Measurements from ENCODE around the gene SYCE3.
"Not testable (repeated sequence)": the region's sequence is repeated elsewhere in the genome, so short reads cannot be mapped to it uniquely, and the experiment has no call there.

Gene SYCE3

DNA sequence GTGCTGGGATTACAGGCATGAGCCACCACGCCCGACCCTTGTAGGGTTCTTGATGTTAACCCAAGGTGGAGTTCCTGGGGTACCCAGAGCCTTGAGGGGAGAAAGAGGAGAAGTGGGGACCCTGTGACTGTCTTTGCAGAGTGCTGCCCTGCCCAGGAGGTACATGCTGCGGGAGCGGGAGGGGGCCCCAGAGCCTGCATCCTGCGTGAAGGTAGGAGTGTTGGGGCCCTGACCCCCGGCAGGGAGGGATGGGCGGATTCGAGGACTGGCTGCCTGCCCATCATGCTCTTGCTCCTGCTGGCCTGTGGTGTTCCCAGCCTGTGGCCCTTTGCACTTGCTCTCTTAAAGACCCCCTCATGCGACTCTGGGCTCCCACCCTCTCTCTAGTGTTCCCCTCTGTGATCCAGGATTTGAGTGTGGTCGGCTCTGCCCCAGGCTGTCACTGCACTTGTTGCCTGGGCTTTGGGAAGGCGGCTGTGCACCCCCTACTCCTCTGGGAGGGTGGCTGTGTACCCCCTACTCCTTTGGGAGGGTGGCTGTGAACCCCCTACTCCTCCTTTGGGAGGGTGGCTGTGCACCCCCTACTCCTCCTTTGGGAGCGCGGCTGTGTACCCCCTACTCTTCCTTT is 41.8 kb downstream of the SYCE3 start:
- no peaks in the 10 kb centered on the region for H3K27me3 Mint-ChIP-seq
- no peak overlapping the region for H3K27ac Mint-ChIP-seq

DNA sequence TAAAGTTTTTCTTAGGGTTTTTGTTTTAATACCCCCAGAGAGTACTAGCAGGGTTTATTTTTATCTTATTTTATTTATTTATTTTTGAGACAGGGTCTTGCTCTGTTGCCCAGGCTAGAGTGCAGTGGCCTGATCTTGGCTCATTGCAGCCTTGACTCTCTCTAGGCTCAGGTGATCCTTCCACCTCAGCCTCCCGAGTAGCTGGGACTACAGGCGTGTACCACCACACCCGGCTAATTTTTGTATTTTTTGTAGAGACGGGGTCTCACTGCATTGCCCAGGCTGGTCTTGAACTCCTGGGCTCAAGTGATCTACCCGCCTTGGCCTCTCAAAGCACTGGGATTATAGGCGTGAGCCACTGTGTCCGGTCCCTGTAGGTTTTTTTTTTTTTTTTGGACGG is 42.5 kb downstream of the SYCE3 start:
- H3K9me3 Mint-ChIP-seq = not testable (repeated sequence)
- peaks cover 42% of the 10 kb centered on the region for H3K36me3 Mint-ChIP-seq (ENCODE audit: low read depth)

More for the DNA sequence above, 41.8 kb downstream of the SYCE3 start:
- Mint-ChIP-seq H3K36me3 (ENCODE audit: low read depth) (peaks cover 38% of the 10 kb centered on the region), H3K9me3 (no peaks in the 10 kb centered on the region), H3K4me3 (no peak overlapping the region), H3K4me1 (ENCODE audit: low read depth) (peaks cover 7% of the 10 kb centered on the region)

DNA sequence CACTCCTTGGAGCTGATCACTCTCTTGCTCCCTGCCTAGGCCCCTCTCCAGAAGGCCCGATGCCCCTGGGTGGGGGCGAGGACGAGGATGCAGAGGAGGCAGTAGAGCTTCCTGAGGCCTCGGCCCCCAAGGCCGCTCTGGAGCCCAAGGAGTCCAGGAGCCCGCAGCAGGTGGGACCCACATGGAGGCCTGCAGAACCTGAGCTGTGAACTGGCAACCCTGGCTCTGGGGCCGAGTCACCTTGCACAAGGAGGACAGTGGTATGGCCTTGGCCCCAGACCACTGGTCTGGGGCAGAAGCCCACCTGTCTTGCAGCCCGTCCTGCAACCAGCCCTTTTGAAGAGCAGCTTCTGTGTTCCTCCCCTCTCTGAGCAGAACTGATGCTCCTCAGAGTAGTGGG is 43.6 kb downstream of the SYCE3 start:
- H3K36me3 Mint-ChIP-seq (ENCODE audit: low read depth) = peaks cover 41% of the 10 kb centered on the region

More for the DNA sequence above, 42.5 kb downstream of the SYCE3 start:
- H3K27me3 Mint-ChIP-seq; H3K4me3 Mint-ChIP-seq; H3K27ac Mint-ChIP-seq; H3K4me1 Mint-ChIP-seq (ENCODE audit: low read depth): not testable (repeated sequence)

DNA sequence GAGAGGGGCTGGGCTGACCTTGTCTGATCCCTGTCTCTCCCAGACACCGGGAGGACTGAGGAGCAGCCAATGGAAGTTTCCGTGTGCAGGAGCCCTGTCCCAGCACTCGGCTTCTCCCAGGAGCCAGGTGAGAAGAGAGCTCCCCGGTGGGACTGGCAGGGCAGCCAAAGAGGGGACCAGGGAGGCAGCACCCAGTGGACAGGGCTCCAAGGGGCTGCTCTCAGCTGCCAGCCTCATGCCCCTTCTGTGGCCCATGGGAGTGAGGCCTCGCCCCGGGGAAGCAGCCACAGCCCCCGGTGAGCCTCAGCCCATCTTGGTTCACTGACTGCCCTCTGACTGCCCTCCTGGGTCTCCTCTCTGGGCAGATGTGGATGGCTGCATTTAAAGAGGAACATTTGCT is 44.1 kb downstream of the SYCE3 start:
- Mint-ChIP-seq H3K27ac (no peak overlapping the region), H3K27me3 (no peaks in the 10 kb centered on the region), H3K4me3 (no peak overlapping the region), H3K4me1 (ENCODE audit: low read depth) (peaks cover 5% of the 10 kb centered on the region), H3K9me3 (no peaks in the 10 kb centered on the region), H3K36me3 (ENCODE audit: low read depth) (peaks cover 41% of the 10 kb centered on the region)

More for the DNA sequence above, 43.6 kb downstream of the SYCE3 start:
- Mint-ChIP-seq H3K4me3 (no peak overlapping the region), H3K4me1 (ENCODE audit: low read depth) (peaks cover 5% of the 10 kb centered on the region), H3K9me3 (no peaks in the 10 kb centered on the region), H3K27me3 (no peaks in the 10 kb centered on the region), H3K27ac (no peak overlapping the region)

DNA sequence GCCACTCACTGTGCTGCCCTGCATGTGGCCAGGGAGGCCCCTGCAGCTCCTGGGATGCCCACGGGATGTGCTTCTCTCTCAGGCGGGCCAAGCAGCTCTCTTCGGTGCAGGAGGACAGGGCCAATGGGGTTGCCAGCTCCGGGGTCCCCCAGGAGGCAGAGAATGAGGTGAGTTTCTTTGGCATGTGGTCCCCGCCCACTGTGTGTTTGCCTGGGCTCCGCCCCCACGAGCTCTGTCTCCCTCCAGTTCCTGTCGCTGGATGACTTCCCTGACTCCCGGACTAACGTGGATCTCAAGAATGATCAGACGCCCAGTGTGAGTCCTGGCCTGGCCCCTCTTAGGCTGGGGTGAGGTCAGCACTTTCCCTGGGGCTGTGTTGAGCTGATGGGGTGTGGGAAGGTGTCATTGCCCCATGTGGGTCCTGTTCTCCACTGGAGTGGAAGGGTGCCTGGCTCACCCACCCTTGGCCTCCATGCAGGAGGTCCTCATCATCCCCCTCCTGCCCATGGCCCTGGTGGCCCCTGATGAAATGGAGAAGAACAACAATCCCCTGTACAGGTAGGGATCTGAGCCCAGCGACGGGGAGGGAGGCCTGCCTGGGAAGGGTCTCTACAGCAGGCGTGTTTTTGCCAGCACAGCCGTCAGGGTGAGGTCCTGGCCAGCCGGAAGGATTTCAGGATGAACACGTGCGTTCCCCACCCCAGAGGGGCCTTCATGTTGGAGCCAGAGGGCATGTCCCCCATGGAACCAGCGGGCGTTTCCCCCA is 45.0 kb downstream of the SYCE3 start:
- Mint-ChIP-seq H3K4me1 (ENCODE audit: low read depth) (peaks cover 8% of the 10 kb centered on the region), H3K27me3 (no peaks in the 10 kb centered on the region), H3K36me3 (ENCODE audit: low read depth) (peaks cover 44% of the 10 kb centered on the region), H3K4me3 (no peak overlapping the region), H3K9me3 (no peaks in the 10 kb centered on the region), H3K27ac (no peak overlapping the region)

DNA sequence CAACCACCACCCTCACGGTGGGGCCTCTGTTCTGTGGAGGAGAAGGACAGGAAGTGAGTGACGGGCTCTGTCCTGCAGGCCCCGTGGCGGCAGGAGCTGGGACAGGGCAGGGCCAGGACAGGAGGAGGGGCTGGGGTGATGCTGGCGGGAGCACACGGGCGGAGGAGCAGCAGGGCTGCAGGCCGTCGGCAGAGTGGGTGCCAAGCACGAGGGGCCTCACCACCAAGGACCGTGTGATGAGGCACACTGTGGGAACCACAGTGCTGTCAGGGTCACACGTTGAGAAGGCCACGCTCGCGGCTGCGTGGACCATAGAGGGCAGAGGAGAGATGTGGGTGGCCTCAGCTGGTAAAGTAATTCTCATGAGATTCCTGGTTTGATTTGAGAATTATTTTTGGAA is 45.8 kb downstream of the SYCE3 start:
- Mint-ChIP-seq H3K27ac (no peak overlapping the region), H3K4me3 (no peak overlapping the region), H3K36me3 (ENCODE audit: low read depth) (peaks cover 52% of the 10 kb centered on the region), H3K27me3 (no peaks in the 10 kb centered on the region), H3K9me3 (no peaks in the 10 kb centered on the region), H3K4me1 (ENCODE audit: low read depth) (peaks cover 16% of the 10 kb centered on the region)

DNA sequence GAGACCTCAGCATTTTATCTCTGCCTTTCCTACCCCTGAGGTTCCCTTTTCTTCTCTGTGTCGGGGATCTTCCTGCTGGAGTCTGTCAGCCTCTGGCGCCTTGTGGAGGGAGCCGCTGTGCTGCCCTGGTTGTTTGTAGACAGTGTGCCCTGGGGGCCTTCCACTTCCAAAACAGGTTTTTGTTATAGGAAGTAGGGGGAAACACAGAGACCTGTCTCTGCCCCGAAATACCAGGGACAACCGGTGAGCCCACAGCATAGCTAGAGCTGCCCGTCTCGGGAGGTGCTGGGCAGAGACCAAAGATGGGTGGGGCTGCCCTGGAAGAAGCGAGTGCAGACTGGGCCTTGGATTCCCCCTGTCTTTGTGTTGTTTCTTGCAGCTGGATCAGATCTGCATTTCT is 46.7 kb downstream of the SYCE3 start:
- Mint-ChIP-seq H3K4me3 (no peak overlapping the region), H3K9me3 (no peaks in the 10 kb centered on the region), H3K36me3 (ENCODE audit: low read depth) (peaks cover 52% of the 10 kb centered on the region), H3K4me1 (ENCODE audit: low read depth) (peaks cover 17% of the 10 kb centered on the region), H3K27me3 (no peaks in the 10 kb centered on the region), H3K27ac (no peak overlapping the region)

DNA sequence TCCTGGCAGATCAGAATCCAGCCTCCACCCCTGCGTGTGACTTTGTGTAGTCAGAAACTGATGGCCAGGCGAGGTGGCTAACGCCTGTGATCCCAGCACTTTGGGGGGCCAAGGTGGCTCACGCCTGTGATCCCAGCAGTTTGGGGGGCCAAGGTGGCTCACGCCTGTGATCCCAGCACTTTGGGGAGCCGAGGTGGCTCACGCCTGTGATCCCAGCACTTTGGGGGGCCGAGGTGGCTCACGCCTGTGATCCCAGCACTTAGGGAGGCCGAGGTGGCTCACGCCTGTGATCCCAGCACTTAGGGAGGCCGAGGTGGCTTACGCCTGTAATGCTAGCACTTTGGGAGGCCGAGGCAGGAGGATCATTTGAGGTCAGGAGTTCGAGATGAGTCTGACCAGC is 49.5 kb downstream of the SYCE3 start:
- H3K36me3 Mint-ChIP-seq (ENCODE audit: low read depth) = peaks cover 37% of the 10 kb centered on the region
- H3K4me3 Mint-ChIP-seq = no peak overlapping the region
- H3K27me3 Mint-ChIP-seq = no peaks in the 10 kb centered on the region
- H3K4me1 Mint-ChIP-seq (ENCODE audit: low read depth) = peaks cover 31% of the 10 kb centered on the region
- no peaks in the 10 kb centered on the region for H3K9me3 Mint-ChIP-seq
- H3K27ac Mint-ChIP-seq = no peak overlapping the region

DNA sequence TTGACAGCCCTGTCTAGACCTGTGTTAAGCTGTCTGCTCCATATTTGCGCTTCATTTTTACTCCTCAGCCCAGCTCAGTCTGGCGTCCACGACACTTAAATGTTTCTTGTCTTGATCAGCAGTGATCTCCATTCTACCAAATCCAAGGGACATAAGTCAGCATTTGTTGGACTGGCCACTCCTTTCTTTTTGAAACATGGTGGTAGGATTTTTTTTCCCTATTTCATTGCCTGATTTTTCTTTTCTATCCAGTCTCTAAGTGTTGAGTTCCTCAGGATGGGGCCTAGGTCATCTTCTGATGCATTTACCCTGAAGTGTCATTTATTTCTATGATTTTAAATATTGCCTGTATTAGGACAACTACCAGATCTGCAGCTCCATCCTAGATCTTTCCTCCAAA is 53.8 kb downstream of the SYCE3 start:
- Mint-ChIP-seq H3K4me1 (ENCODE audit: low read depth) (peaks cover 29% of the 10 kb centered on the region), H3K9me3 (no peaks in the 10 kb centered on the region), H3K27ac (peak overlapping the region; percentile 97), H3K36me3 (ENCODE audit: low read depth) (peaks cover 11% of the 10 kb centered on the region), H3K27me3 (no peaks in the 10 kb centered on the region), H3K4me3 (peak overlapping the region; percentile 94)

DNA sequence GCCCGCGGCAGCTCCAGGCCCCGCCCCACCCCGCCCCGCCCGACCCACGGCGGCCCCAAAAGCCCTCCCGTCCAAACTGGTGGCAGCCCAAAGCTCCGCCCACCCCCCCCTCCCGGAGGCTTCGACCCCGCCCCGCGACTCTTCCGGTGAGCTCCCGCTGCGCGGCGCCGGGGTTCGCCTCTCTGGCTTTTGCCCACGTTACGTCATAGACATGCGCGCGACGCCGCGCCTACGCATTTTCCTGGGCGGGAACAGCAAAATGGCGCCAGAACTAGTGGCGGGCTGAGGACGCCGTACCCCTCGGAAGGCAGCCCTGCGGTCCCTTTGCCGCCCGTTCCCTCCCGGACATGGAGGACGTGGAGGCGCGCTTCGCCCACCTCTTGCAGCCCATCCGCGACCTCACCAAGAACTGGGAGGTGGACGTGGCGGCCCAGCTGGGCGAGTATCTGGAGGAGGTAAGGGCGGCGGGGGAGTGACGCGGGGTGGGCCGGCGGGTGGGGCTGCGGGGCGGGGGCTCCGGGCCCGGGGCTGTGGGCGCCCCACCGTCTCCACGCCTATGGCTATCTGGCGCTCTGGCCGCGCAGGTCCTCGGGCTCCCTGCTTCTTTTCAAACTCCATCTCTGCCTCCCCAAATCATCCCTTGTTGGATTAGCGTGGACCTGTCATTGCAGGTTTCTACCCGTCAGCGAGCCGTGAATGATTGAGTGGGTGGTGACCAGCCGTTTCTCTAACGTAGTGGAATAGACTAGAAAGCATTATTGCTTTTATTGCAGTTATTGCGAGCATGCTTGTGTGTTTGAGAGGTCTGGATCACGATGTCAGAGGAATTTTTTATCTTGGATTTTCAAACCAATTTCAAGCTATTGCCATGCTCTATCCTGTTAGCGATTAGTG is 54.5 kb downstream of the SYCE3 start, which contains the start of gene NCAPH2:
Gene NCAPH2 (plus strand): TSS at position 234 of the 894 bp plus-strand sequence. CDS start 114 bp downstream, at position 348.
- no peaks in the 10 kb centered on the region for H3K9me3 Mint-ChIP-seq
- peaks cover 29% of the 10 kb centered on the region for H3K4me1 Mint-ChIP-seq (ENCODE audit: low read depth)
- no peaks in the 10 kb centered on the region for H3K27me3 Mint-ChIP-seq
- peak within 1 kb of the TSS; percentile 94 for H3K4me3 Mint-ChIP-seq
- peak within 1 kb of the TSS; percentile 97 for H3K27ac Mint-ChIP-seq
- H3K36me3 Mint-ChIP-seq (ENCODE audit: low read depth) = peaks cover 11% of the 10 kb centered on the region

DNA sequence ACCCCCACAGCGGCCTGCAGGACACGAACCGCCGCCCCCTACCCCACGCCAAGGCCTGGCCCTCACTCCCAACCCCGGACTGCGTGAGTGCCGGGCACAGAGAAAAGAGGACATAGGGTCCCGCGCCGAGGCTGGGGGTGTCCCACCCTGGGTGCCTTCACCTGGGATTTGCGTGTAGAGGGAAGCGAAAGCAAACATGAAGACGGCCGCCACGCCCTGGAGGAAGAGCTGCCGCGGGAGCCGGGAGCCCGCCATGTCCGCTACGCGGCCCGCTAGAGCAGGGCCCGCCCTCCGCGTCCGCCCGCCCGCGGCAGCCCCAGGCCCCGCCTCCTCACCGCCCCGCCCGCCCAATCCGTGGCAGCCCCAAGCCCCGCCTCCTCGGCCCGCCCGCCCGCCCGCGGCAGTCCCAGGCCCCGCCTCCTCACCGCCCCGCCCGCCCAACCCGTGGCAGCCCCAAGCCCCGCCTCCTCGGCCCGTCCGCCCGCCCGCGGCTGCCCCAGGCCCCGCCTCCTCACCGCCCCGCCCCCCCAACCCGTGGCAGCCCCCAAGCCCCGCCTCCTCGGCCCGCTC is 55.2 kb downstream of the SYCE3 start, which contains the start of gene LMF2:
Gene LMF2 (minus strand): TSS at position 282 of the 570 bp plus-strand sequence. CDS start 27 bp downstream, at position 255.
- Mint-ChIP-seq H3K27ac (peak within 1 kb of the TSS; percentile 97), H3K9me3 (no peaks in the 10 kb centered on the region), H3K27me3 (no peaks in the 10 kb centered on the region), H3K4me3 (peak within 1 kb of the TSS; percentile 94), H3K36me3 (ENCODE audit: low read depth) (peaks cover 7% of the 10 kb centered on the region), H3K4me1 (ENCODE audit: low read depth) (peaks cover 25% of the 10 kb centered on the region)

DNA sequence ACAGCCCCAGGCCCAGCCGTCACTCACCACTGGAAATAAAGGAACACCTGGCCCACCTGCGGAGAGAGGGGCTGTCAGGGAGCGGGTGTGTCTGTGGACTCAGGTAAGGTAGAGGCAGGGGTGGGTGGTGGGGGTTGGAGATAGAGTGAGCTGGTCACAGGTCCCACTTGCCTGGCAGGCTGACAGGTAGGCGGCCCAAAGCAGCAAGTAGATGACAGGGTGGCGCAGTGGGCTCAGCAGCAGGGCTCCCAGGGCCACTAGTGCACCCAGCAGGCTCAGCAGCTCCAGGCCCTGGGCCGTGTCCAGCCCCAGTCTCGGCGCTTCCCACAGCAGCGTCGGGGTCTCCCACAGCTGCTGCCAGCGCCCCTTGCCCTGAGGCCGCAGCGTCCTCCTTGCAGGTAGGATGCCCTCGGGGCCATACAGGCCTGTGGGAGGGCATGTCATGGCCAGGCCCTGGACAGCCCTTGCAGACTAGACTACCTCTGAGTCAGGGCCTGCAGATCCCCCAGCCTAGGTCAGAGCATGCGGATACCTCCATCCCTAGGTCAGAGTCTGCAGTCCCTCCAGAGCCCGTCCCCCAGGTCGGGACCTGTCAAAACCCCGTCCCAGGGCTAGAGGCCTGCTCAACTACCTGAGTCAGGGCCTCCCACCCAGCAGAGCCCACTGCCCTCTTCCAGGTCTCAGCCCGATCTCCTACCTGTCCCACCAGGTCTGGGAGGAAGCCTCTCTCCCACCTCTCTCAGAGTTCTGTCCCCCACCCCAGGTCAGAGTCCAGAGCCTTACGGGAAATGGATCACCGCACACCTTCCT is 55.9 kb downstream of the SYCE3 start:
- Mint-ChIP-seq H3K36me3 (ENCODE audit: low read depth) (no peaks in the 10 kb centered on the region), H3K27ac (peak overlapping the region; percentile 81), H3K4me3 (peak overlapping the region; percentile 91), H3K9me3 (no peaks in the 10 kb centered on the region), H3K27me3 (no peaks in the 10 kb centered on the region), H3K4me1 (ENCODE audit: low read depth) (peaks cover 18% of the 10 kb centered on the region)

DNA sequence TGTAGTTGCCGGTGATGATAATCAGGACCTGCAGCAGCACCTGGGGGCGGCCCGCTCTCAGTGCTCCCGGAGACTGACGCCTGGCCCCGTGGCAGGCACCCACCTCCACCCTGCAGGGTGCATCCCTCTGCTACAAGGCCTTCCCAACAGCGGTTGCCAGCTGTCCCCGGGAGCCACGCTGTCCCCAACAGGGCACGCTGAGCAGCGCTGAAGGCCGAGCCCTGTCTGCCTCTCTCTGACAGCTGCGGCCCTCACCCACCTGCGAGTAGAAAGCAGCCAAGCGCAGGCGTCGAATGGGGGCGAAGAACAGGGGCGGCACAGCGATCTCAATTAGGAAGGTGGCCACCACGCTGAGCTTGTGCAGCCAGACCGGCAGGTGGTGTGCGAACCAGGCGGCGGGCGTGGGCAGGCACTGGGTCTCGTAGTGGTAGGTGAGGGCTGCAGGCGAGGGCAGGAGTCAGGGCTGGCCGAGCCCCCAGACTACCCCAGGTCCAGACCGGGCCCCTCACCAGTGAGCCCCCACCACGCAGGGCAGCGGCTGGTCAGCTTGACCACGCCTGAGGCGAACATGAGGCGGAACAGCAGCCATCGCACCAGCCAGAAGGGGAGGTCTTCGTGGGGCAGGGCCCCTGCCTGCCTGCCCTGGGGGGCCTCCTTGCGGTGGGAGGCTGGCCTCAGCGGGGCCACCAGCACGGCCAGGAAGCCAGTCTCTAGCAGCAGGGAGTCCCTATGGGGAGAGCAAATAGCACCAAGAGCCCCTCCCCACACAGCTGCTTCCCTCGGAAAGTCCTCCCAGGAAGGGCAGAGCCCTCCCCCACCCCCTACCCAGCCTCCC is 56.7 kb downstream of the SYCE3 start:
- no peaks in the 10 kb centered on the region for H3K36me3 Mint-ChIP-seq (ENCODE audit: low read depth)
- no peaks in the 10 kb centered on the region for H3K27me3 Mint-ChIP-seq
- H3K4me3 Mint-ChIP-seq = peak overlapping the region; percentile 91
- no peaks in the 10 kb centered on the region for H3K9me3 Mint-ChIP-seq
- H3K4me1 Mint-ChIP-seq (ENCODE audit: low read depth) = peaks cover 18% of the 10 kb centered on the region
- no peak overlapping the region for H3K27ac Mint-ChIP-seq
